Activated CD4-positive, alpha-beta T cell treated with anti-CD3 and anti-CD28 coated beads for 48 hours (primary cell): ENCODE data around the gene SCN8A.
"Not testable (repeated sequence)": the region's sequence is repeated elsewhere in the genome, so short reads cannot be mapped to it uniquely, and the experiment has no call there.

ENCODE experiments used
- DNase-seq: peaks from one replicate; pipeline ENCODE4 v3.0.0-alpha.2; 2020

Gene SCN8A

DNA sequence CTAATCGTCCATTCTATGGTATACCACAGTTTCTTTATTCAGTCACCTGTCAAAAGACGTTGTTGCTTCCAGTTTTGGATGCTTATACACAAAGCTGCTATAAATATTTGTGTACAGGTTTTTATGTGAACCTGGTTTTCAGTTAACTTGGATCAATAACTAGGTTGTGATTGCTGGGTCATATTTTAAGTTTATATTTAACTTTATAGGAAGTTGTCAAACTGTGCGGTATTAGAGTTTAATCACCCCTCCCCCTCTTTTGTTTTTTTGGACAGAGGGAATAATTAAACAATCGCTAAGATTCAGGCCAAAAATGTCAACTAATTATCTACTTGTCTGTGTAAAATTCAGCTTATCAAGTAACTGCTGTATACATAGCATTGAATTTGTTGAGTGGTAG is 34.3 kb downstream of the SCN8A start:
- no peak for DNase-seq

- DNase-seq: no peak
Observed at GRCh38 chr12:51626115-51626514, 35.1 kb downstream of the SCN8A start.

GRCh38 chr12:51626629-51627028 is 35.6 kb downstream of the SCN8A start:
- no peak for DNase-seq

DNA sequence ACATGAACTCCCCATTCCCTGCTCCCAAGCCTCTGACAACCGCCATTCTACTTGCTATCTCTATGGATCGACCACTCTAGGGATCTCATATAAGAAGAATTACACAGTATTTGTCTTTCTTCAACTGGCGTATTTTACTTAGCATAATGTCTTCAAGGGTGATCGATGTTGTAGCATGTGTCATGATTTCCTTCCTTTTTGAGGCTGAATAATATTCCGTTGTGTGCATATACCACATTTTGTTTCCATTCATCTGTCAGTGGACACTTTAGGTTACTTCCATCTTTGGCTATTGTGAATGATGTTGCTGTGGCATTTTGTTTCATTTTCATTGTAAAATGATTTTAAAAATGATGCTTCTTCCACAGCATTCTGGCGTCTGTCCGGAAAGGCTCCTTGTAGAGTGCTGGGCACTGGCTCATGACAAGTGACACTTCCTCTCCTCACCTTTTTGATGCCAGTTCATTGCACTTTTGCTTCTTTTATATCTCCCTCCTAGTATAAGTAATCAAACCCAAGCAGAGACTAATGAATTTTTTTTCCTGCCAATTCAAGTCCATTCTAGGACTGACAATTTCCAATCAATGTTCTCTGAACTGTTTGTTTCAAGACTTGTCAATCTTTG is 39.3 kb downstream of the SCN8A start:
- no peak for DNase-seq

DNA sequence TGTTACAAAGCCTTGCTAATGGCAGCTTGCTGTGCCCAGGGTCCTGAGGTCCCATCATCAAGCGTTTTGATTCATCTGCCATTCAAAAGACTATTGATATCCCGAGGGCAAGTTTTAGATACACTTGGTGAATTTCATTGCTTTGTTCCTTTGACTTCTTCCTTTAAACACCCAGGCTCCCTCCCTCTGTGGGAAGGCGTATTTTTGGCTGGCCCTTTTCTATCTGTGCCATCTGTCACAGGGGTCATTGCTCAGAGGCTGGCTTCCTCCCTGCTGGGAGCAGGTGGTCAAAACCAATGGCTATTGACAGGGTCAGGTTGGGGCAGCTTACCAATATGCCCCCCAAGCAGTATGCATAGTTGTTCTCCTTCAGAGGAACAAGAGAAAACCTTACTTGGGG is 40.0 kb downstream of the SCN8A start:
- no peak for DNase-seq

DNA sequence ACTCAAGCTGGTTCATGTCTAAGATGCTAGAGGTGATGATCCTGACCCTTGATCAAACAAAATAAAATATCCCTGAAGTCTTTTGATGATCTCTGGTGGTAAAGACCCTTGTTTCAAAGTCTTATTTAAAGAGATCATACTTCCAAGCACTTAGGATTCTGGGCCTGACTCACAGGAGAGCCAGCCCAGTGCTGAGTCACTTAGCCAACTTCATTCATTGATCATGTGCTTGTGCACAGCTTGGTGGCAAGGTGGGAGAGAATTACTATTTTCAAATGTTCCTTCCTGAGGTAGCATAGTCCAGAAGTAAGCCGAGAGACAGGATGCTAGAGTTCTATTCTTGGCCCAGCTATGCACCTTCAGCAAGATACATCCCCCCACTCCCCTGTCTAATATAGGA is 40.6 kb downstream of the SCN8A start:
- DNase-seq: no peak

DNA sequence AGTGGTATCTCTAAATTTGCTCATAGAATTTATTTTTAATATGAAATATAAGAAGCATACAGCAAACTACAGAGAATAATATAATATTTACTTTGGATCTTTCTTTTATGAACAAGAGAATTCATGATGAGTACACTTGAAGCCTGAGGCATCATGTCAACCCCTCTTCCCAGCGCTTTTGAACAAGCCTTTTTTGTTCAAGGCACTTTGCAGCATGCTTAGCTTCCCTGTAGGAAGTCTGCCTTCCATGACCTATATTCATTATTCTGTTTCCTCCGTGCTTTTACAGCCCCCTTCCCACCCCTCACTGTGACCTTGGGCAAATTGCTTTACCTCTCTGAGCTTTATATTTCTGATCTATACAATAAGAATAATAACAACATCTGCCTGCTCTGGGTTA is 41.6 kb downstream of the SCN8A start:
- DNase-seq: no peak

DNA sequence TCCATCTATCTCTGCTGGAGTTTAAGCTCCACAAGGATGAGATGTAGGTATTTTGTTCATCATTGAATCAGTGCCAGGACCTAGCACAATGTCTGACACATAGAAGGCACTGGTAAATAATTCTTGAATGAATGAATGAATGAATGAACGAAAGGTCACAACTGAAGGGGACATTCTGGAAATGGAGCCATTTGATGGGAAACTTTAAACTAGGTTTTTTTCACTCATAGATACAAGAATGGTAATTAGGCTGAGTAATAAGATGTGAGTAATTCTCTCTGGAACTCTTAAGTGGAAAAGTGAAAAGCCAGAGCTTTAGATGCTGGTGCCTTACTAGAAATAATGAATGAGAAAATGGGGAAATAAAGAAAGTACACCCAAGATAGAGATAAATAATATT is 44.3 kb downstream of the SCN8A start:
- DNase-seq: no peak

DNA sequence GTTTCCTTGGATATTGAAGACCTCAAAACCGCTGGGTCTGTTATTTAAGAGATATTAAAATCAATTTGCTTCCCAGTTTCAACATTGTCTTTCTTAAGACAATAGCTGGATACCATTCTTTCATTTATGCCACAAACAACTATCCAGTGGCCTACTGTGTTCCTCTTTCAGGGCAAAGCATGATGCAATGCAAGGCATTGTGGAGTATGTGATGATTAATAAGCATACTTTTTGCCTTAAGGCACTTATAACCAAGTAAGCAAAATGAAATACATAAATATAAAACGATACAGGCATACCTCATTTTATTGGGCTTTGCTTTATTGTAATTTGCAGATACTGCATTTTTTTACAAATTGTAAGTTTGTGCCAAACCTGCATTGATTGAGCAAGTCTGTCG is 45.5 kb downstream of the SCN8A start:
- DNase-seq: no peak

DNA sequence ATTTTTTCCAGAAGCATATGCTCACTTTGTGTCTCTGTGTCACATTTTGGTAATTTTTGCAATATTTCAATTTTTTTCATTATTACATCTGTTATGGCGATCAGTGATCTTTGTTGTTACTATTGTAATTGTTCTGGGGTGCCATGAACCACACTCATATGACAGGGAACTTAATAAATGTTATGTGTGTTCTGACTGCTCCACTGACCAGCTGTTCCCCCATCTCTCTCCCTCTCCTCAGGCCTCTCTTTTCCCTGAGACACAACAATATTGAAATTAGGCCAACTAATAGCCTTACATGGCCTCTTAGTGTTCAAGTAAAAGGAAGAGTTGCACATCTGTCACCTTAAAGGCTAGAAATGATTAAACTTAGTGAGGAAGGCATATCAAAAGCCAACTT is 46.0 kb downstream of the SCN8A start:
- no peak for DNase-seq

DNA sequence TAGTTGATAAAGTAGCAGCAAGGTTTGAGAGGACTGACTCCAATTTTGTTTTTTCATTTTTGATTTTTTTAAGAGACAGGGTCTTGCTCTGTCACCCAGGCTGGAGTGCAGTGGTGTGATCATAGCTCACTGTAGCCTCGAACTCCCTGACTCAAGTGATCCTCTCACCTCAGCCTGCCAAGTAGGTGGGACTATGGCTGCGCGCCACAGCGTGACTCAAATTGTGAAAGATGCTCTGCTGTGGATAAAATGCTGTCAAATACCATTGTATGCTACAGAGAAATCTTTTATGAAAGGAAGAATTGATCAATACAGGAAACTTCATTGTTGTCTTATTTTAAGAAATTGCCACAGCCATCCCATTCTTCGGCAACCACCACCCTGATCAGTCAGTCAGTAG is 48.3 kb downstream of the SCN8A start:
- DNase-seq: peak; percentile 28

GRCh38 chr12:51642286-51642685 is 51.3 kb downstream of the SCN8A start:
- DNase-seq: no peak

DNA sequence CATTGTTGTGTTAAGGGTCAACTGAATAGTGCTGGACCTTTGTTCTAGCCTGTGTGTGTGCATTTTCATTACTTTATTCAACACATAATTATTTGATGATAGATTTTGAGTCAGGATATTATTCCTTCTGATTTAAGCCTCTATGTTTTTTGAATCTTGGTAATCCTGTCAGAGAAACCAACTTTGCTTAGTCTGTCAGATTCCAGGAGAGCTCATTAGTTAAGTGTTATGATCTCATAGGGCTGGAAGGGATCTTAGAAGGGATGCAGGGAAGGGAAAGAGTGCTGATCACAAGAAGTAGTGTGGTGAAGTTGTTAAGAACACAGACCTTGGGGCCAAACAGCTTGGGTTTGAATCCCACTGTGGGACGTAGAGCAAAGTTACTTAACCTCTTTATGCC is 52.9 kb downstream of the SCN8A start:
- DNase-seq: no peak

- not testable (repeated sequence) for DNase-seq
Observed at GRCh38 chr12:51644691-51645090, 53.7 kb downstream of the SCN8A start.

- no peak for DNase-seq
Observed at GRCh38 chr12:51645961-51646360, 54.9 kb downstream of the SCN8A start.

DNA sequence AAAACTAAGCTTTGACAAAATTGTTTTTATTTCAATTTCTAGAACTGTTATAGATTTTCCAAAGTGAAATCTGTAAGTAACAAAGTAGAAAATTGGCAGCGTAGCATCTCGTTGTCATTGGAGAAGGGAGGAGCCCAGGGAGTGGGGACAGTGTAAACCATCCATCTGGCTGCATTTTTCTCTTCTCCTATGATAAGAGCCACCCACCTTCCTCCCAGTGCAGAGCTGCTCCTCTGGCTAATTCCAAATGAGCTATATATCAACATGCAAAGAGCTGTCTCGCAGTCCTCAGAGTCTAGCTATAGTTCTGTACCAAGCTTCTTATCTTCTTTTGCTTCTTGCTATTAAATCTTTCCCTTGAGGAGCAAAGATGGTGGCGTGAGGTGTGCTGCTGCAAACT is 56.6 kb downstream of the SCN8A start:
- no peak for DNase-seq

DNA sequence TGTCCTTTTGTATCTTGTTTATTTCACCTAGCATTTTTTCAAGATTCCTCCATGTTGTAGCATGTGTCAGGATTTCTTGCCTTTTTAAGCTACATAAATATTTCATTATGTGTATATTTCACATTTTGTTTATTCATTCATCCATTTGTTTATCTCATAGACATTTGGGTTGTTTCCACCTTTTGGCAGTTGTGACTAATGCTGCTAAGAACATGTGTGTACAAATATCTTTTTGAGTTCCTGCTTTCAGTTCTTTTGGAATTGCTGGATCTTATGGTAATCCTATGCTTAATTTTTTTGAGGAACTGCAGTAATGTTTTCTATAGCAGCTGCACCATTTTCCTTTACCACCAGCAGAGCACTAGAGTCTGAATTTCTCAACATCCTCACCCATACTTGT is 62.4 kb downstream of the SCN8A start:
- DNase-seq: no peak

DNA sequence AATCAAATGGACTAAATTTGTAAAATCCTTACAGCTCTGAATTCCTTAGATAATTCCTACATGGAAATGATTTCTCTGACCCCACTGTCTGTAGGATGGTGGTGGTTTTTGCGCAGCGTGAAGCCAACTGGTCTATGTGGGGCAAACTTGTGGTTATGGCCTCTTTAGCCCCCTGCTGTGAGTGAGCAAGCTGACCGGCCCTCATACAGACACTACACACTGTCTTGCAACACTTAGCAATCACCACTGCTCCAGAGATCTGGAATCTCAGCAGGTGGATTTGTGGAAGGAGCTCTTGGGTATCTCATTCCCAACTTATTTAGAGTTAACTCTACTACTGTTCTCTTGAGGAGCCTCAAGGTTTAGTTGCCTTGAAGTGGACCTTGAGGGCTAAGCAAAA is 70.2 kb downstream of the SCN8A start:
- no peak for DNase-seq

GRCh38 chr12:51661836-51662235 is 70.8 kb downstream of the SCN8A start:
- DNase-seq: no peak

DNA sequence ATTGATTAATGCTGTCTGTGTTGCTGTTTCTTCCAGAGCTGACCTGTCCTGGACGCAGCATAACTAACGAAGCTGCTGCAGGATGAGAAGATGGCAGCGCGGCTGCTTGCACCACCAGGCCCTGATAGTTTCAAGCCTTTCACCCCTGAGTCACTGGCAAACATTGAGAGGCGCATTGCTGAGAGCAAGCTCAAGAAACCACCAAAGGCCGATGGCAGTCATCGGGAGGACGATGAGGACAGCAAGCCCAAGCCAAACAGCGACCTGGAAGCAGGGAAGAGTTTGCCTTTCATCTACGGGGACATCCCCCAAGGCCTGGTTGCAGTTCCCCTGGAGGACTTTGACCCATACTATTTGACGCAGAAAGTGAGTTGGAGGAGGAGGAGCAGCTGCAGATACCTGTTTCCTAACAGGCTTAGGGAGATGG is 71.7 kb downstream of the SCN8A start:
- DNase-seq: no peak

DNA sequence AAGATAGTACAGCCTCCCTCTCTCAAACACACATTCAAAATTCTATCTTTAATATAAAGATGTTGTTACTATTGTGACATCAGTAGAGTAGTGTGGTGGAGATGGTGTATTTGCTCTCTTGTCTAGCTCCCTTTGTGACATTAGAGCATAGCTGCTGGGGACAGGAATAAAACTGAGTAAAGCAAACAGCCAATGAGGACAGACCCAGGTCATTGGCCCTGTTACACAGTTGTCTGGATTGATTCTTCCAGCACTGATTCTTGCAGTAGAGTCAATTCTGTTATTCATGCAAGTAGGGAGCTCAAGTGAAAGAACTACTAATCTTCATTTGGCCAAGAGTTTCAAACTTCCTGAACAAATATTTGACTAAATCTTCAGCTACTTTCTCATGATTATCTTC is 72.4 kb downstream of the SCN8A start:
- DNase-seq: no peak

GRCh38 chr12:51666696-51667095 is 75.7 kb downstream of the SCN8A start:
- DNase-seq: no peak

DNA sequence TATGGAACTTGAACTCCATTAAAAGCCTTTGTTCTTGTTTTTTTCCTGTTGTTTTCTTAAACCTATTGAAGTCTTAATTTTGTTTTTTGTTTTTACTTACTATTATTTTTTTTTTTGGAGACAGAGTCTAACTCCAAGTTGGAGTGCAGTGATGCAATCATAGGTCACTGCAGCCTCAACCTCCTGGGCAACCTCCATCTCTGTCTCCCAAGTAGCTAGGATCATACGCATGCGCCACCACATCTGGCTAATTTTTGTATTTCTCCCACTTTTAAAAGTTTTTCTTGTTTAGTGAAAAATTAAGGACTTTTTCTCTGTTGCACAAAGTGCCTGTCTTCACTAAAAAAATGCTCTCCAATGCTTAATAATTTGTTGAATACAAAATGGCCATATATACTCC is 76.2 kb downstream of the SCN8A start:
- no peak for DNase-seq

- DNase-seq: no peak
Observed at GRCh38 chr12:51669271-51669670, 78.2 kb downstream of the SCN8A start.

GRCh38 chr12:51669996-51670395 is 79.0 kb downstream of the SCN8A start:
- DNase-seq: no peak

DNA sequence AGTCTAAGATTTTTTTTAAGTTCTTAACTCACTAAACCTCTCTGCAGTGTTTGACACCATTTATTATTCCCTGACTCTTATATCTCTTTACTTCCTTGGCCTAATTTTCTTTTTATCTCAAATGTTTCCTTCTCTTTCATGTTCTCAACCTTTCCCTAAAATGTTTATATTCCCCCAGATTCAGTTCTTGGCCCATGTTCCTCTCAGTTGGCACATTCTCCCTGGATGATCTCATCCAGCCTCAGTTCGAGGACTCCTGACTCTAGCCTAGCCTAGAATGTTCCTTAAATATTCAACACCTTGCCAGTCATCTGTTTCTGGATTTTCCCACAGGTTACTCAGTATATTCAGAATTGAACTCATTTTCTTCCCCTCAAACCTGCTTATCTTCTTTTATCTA is 81.3 kb downstream of the SCN8A start:
- no peak for DNase-seq
